Cerebellar nuclear complex (tissue), 1 donor: ENCODE measurements around the gene GNAI3.

Source experiments
- DNase-seq, 2 experiments: peaks; one replicate each; lab custom pipeline; 2025; lab: John Stamatoyannopoulos, UW

GNAI3 gene

GRCh38 chr1:109527098-109527811 is 21.2 kb upstream of the GNAI3 start:
- DNase-seq: no peak

GRCh38 chr1:109527846-109528695 is 20.3 kb upstream of the GNAI3 start:
- no peak for DNase-seq

- no peak for DNase-seq
Measured at GRCh38 chr1:109528712-109529111, 19.7 kb upstream of the GNAI3 start.

GRCh38 chr1:109529881-109530456 is 18.4 kb upstream of the GNAI3 start:
- no peak for DNase-seq

DNA sequence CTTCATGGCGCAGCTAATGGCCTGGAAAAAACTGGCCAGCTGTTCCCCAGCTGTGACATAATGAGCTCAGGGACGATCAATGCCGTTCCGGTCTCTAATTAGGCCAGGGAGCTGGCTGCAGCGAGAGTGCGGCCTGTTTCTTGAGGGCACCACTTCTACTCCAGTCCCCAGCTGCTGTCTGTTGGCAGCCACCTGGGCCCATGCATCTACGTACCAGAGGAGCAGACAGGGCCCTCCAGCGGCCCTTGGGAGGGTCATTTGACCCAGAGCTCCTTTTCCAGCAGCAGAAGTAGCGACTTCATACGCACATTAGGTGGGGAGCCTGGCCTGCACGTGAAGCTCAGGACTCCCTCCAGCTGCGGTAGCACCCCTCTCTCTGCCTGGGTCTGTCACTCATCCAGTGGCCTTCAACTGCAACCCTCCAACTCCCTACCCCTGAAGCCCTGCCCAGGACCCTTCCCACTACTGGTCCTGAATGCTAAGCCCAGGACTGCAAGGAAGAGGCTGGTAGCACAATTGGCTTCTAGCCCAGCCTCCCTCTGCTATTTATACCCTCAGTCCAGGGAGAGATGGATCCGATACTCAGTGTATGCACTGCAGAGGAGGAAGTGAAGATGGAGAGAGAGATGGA is 17.8 kb upstream of the GNAI3 start:
- DNase-seq: no peak

GRCh38 chr1:109531380-109531779 is 17.0 kb upstream of the GNAI3 start:
- no peak for DNase-seq

GRCh38 chr1:109531826-109532364 is 16.5 kb upstream of the GNAI3 start:
- no peak for DNase-seq

GRCh38 chr1:109532365-109533136 is 15.9 kb upstream of the GNAI3 start:
- peak in 1 of 2 experiments; percentile 71 for DNase-seq

- no peak for DNase-seq
Measured at GRCh38 chr1:109534307-109534858, 14.0 kb upstream of the GNAI3 start.

DNA sequence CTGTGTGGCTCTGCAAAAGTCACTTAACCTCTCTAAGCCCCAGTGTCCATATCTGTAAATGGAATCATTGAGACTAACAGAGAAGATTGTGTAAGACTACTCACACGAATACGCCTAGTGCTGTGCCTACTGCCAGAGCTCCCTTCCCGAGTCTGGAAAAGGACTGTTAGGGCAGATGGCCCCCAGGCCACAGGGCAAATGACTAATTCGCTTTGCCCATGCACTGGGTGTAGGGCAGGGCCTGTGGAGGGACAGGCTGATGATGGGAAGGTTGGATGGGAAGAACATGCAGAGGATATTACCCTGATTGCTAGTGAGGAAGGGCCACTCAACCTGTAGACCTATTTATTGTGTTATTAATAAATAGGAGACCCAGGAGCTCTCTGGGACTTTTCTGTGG is 12.9 kb upstream of the GNAI3 start:
- no peak for DNase-seq

DNA sequence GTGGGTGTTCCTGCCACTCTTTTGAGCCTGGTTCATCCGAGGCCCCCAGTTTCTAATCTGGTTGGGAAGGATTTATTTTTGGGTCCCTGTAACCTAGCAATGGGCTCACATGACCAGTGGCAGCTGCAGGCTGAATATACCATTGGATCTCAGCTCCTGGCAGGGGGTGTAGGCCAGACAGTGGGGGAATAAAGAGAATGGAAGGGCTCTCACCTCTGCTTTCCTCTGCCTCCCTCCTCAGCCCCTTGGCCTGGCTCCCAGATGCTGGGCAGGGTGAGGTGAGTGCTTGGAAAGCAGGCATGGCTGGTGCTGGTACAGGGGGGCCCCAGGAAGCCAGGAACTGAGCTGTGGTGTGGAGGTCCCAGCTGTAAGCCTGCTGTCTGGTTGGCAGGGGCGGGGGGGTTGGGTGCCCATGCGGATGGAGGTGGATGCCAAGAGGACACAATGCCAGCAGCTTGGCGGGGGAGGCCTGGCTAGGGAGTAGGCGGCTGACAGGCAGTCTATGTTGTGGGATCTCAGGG is 12.4 kb upstream of the GNAI3 start:
- DNase-seq: peak in 1 of 2 experiments; percentile 59

- DNase-seq: no peak
Measured at GRCh38 chr1:109537450-109538178, 10.8 kb upstream of the GNAI3 start.

DNA sequence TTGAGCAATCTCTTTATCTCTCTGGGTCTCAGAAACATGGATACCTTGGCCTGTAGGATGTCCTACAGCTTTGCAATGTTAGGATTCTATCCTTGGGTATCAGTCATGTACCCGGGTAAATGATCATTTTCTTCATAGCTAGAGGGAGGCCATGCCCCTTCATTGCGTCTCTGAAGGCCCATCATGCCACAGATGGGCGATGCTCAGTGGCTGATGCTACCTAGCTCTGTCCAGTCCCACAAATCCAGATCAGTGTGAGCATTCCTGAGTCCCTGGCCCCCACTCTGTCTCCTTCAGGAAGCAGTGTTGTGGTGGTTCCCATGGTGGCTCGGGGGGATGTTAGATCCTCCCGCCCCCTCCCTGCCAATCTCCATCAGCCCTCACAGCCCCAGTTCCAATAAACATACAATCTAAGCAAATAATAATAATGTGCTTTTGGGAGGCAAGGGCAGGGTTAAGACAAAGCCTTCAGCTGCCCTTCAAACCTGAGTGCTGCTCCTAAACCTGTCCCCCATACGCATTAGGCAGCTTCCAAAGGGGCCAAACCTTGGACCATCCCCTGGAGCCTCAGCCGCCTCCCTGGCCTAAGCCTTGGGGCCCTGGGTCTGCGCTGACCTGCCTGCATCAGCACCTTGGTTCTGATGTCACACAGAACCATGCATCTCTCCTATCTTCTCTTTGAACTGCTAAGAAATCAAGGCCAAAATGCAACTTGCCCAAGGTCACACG is 9.4 kb upstream of the GNAI3 start:
- DNase-seq: no peak

DNA sequence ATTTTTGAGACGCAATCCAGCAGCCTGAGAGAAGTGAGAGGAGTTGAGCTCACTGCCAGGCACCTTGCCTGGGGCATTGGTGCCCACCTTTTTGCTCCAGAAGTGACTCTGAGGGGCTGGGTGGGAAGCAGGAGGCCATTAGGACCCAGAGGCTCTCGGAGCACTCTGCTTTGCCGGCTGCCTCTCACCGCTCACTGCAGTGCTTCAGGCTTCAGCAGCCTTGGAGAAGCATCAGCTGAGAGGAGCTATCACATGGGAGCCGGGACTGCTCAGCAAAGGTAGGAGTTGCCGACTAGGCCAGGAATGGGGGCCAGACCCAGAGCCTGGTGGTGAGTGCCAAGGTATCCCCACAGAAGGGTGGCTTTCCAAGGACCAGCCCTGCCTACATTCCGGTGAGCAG is 8.7 kb upstream of the GNAI3 start, which contains the start of gene GPR61:
GPR61 (plus strand) TSS at position 197 of the 400 bp plus-strand sequence. CDS start 3,151 bp downstream, outside the sequence.
- peak; percentile 37 to 40 for DNase-seq

DNA sequence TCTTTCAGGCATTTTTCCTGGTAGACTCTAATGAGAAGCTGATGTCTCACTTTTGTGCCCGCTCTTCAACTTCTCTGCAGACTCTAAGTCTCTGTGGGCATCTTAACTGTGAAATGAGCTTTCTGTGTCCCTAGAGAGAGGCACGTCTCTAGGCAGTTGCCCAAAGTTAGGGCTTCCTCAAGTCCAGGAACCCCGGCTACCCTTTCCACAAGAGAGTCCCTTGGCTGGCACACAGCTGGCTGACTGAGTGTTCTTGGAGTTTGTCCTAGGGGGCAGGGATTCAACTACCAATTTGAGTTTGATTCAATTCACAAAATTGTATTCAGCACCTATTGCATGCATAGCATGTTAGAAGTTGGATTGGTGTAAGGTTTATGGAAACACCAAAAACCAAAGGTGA is 7.3 kb upstream of the GNAI3 start:
- DNase-seq: no peak

GRCh38 chr1:109542657-109543056 is 5.8 kb upstream of the GNAI3 start:
- no peak for DNase-seq

DNA sequence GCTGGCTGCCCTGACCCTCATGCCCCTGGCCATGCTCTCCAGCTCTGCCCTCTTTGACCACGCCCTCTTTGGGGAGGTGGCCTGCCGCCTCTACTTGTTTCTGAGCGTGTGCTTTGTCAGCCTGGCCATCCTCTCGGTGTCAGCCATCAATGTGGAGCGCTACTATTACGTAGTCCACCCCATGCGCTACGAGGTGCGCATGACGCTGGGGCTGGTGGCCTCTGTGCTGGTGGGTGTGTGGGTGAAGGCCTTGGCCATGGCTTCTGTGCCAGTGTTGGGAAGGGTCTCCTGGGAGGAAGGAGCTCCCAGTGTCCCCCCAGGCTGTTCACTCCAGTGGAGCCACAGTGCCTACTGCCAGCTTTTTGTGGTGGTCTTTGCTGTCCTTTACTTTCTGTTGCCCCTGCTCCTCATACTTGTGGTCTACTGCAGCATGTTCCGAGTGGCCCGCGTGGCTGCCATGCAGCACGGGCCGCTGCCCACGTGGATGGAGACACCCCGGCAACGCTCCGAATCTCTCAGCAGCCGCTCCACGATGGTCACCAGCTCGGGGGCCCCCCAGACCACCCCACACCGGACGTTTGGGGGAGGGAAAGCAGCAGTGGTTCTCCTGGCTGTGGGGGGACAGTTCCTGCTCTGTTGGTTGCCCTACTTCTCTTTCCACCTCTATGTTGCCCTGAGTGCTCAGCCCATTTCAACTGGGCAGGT is 5.0 kb upstream of the GNAI3 start:
- DNase-seq: no peak

DNA sequence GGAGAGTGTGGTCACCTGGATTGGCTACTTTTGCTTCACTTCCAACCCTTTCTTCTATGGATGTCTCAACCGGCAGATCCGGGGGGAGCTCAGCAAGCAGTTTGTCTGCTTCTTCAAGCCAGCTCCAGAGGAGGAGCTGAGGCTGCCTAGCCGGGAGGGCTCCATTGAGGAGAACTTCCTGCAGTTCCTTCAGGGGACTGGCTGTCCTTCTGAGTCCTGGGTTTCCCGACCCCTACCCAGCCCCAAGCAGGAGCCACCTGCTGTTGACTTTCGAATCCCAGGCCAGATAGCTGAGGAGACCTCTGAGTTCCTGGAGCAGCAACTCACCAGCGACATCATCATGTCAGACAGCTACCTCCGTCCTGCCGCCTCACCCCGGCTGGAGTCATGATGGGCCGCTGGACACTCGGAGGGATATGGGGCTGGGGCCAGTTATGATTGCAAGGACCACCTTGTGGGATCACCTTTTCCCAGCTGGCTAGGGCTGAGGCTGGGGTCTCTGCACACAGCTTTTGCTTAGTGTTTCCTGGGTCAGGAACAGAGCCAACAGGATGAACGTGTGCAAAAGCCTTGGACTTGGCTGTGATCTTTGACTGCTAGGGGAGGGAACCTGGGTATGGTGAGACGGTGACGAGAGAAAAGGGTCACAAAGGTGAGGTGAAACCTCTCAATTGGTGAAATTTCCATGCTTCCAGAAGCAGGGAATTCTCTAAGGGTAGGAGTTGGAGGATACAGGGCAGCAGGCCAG is 4.3 kb upstream of the GNAI3 start:
- DNase-seq: no peak
